ENCODE measurements around the gene NECTIN3. TPM values are rescaled to one million over a fixed set of nuclear protein-coding genes. Genes with fewer than 3 reads are reported as not detected.

Gene NECTIN3
- total RNA-seq, 1 experiment from 2014 or later = 75.8 TPM

GRCh38 chr3:111241960-111242359 is 170.3 kb downstream of the NECTIN3 start:
- BruUV-seq (replicated peaks) = no TSS peak
- H3K27me3 Mint-ChIP-seq (ENCODE audit: insufficient read depth, unreplicated experiment) = no peaks in the 10 kb centered on the region
- H3K4me1 Mint-ChIP-seq (ENCODE audit: low read depth, unreplicated experiment) = no peaks in the 10 kb centered on the region
- peaks cover 10% of the 10 kb centered on the region for H3K9me3 Mint-ChIP-seq (ENCODE audit: unreplicated experiment)
- no peak overlapping the region for H3K4me3 Mint-ChIP-seq (ENCODE audit: unreplicated experiment)
- Histone ChIP-seq H3K4me1 (no peaks in the 10 kb centered on the region), H3K4me3 (ENCODE audit: low read depth, low read length) (no peak overlapping the region), H3K36me3 (ENCODE audit: control insufficient read depth, insufficient read depth, low read length) (no peaks in the 10 kb centered on the region), H3K9me3 (no peaks in the 10 kb centered on the region), H3K27me3 (replicated peaks; ENCODE audit: control insufficient read depth, insufficient read depth, low read length) (no peaks in the 10 kb centered on the region)
- no peak overlapping the region for H3K27ac Mint-ChIP-seq (ENCODE audit: unreplicated experiment)
- ChIA-PET CTCF (no interaction called here), POLR2A (no interaction called here)
- no peaks in the 10 kb centered on the region for H3K36me3 Mint-ChIP-seq (ENCODE audit: insufficient read depth, unreplicated experiment)
- no peak for TF ChIP-seq CTCF (IDR thresholded peaks at IDR 0.05; ENCODE audit: insufficient read depth in 1 of 2, low read depth in 1 of 2, low read length in 1 of 2, severe bottlenecking in 1 of 2, unreplicated experiment in 1 of 2)
- intact Hi-C loops (cut with micrococcal nuclease; ENCODE audit: unreplicated experiment) = no loop called here
- DNase-seq = no peak

Measured in Caco-2 (cell line).